Omental fat pad (tissue), 4 donors: ENCODE data around the gene MRC2. TPM values are rescaled to one million over a fixed set of nuclear protein-coding genes. Genes with fewer than 3 reads are reported as not detected.

Source experiments
- ATAC-seq: fragments of 150-250 bp; one replicate; pipeline ENCODE4 v1.9.1; 2016; ENCODE audit warnings: mild to moderate bottlenecking, moderate library complexity; ENCODE audit not compliant: low FRiP score
- DNase-seq: peaks from one replicate; pipeline ENCODE4 v3.0.0-alpha.2; 2019; ENCODE audit warnings: low spot score
- small RNA-seq: library from RNA; depleted of rRNA; stranded (forward); fragments of <200 nt; gene quantifications from one replicate; pipeline ENCODE3, GENCODE V24; 2016
- total RNA-seq, 4 donors: library from RNA; depleted of rRNA; stranded (reverse); fragments of >200 nt; gene quantifications; one replicate each; pipeline ENCODE4 v1.1.0, GENCODE V29; 2016
- TF ChIP-seq, protein P1 (sequence below), 3 donors: fragments of 450-650 bp; IDR thresholded peaks; one replicate each; pipeline ENCODE4 v1.5.1; 2016 to 2017; ENCODE audit warnings: antibody characterized with exemption in 3 of 3, mild to moderate bottlenecking in 3 of 3, moderate library complexity in 2 of 3

MRC2 gene
- total RNA-seq, 4 donors from 2014 or later: 21.3 to 82.4 (median 30.8) TPM

DNA sequence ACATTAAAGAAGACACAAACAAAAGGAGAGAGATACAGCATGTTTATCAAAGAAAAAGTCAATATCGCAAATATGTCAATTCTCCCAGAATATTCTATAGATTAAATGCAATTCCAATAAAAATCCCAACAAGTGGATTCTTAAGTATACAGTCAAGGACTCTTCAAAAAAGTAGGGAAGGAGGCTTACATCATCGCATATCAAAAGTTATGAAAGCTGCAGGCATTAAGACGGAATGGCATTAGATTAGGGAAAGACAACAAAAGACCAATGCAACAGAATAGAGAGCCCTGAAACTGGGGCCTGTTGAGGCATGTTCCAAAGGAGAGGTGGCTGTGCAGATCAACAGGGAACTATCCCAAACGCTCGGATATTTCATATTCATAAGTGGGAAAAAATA, 104.7 kb downstream of the MRC2 start:
- TF ChIP-seq, protein P1, sequence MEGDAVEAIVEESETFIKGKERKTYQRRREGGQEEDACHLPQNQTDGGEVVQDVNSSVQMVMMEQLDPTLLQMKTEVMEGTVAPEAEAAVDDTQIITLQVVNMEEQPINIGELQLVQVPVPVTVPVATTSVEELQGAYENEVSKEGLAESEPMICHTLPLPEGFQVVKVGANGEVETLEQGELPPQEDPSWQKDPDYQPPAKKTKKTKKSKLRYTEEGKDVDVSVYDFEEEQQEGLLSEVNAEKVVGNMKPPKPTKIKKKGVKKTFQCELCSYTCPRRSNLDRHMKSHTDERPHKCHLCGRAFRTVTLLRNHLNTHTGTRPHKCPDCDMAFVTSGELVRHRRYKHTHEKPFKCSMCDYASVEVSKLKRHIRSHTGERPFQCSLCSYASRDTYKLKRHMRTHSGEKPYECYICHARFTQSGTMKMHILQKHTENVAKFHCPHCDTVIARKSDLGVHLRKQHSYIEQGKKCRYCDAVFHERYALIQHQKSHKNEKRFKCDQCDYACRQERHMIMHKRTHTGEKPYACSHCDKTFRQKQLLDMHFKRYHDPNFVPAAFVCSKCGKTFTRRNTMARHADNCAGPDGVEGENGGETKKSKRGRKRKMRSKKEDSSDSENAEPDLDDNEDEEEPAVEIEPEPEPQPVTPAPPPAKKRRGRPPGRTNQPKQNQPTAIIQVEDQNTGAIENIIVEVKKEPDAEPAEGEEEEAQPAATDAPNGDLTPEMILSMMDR (IDR thresholded peaks at IDR 0.05): no peak
- ATAC-seq: no peak
- no peak for DNase-seq

DNA sequence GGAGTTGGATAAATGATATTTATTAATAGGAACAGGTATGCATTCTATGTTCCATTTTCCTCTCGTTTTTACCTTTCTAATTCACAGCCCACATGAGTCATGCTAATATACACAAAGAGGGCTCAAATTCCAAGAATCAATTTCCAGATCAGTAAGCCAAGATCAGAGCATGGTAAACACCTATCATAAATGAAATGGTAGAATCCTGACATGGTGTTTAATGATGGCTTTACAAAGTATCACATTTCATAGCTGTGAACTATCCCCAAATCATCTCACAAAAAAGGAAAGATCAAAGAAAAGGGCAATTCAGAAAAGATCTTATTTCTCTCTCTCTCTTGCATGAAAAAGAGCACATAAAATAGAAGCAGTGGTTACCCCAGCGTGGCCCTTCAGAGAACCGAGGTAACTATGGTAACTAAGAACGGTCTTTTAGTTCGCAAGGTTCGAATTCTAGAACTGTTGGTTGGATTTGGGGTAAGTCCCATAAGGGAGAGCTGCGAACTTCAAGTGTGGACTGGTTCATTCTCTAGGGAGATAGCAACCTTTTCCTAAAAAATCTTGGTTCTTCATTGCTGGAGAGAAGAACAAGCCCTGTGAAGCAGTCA, 107.7 kb downstream of the MRC2 start:
- DNase-seq: no peak
- TF ChIP-seq, protein P1 (IDR thresholded peaks at IDR 0.05): no peak
- no peak for ATAC-seq

DNA sequence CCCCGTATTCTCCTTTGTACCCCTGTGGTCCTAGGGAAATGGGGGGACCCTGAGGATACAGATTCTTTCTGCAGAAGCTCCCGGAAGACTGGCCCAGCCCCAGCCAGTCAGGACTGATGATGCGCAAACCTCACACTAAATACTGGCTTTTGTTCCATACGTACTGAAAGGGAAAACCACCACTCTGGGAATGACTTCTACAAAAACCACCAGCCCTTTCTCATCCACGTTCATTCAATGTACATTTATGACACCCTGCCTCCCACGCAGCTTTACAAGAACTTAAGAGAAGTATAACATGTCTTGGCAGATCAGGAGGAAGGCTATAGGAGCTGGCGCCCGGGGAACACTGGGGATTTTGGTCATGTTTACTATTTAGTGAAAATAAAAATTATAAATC, 110.0 kb downstream of the MRC2 start:
- DNase-seq: no peak
- ATAC-seq: no peak
- TF ChIP-seq, protein P1 (IDR thresholded peaks at IDR 0.05): no peak

DNA sequence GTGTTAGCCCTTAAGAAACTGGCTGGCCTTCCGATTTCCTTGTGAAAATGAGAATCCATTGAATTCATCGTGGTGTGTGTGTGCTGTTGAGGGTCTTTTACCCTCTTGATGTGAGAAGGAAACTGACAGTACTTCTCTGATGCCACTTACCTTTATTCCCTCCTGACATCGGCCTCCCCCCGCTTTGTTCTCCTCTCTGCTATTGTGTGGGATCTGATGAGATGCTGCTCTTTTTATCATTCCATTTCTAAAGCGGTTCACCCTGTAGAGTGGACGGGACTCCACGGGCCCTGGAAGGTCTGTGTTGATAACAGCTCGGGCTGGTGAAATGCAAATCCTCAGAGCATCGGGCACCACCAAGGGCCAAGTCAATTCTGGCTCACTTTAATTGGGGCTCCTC, 110.8 kb downstream of the MRC2 start:
- DNase-seq: no peak

DNA sequence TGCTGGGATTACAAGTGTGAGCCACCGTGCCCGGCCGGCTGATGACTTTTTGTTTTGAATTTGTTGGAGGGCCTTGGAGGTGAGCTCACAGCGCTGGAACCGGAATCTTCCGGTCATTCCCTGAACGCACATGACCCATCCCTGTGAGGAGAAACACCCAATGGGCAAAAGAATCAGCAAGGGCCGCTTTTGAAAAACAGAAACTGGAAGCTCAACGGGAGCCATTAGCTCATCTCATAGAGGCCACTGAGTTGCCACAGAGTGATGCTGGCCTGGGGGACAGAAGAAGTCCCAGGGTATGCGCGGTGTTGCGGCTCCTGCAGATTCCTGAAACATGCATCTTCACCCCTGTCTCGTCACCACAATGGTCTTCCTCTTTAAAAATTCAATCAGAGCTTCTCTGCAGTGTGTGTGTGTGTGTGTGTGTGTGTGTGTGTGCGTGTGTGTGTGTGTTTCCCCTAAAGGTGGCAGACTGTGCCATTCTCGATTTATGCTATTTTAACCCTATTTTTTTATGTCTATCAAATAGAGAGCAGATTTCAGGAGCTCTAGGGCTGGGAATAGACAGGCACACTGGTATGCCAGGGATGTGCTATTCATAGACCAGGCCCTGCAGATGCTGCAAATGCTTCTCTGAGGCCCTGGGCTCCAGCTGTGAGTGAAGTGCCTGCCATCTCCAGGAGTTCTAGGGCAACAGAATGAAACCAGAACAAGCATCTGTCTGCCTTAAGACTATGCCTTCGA, 112.3 kb downstream of the MRC2 start:
- DNase-seq (no peak), ATAC-seq (no peak)

More for the DNA sequence above, 110.8 kb downstream of the MRC2 start:
- no peak for ATAC-seq
- TF ChIP-seq, protein P1 (IDR thresholded peaks at IDR 0.05): no peak

DNA sequence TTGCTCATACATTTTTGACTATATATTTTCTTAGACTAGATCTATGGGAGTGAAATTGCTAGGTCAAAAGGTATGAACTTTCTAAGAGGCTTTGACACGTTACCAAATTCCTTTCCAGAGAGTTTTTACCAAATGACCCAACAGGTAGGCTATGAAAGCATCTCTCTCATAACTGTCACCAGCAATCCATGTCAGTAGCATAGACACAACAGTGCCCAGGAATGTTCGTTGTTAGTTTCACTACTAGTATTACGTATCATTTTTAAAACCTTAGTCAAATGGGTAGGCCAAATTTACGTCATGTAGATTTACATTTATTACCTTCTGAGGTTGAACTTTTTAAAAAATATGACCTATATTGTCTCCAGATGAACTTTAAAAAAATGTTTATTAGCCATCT, 113.8 kb downstream of the MRC2 start:
- ATAC-seq (no peak), DNase-seq (no peak)
- TF ChIP-seq, protein P1 (IDR thresholded peaks at IDR 0.05): no peak

More for the DNA sequence above, 112.3 kb downstream of the MRC2 start:
- TF ChIP-seq, protein P1 (IDR thresholded peaks at IDR 0.05): no peak

Small RNA genes lying within 50 kb of the gene (small RNA-seq; reads per million reads assigned to genes)
- gene RF00019: not detected
- gene RNU6-446P: not detected

Other genes with a start within 250 kb of the MRC2 start
- gene EFCAB3, start 247.1 kb upstream of the MRC2 start, total RNA-seq: not detected
- 10 to 100 TPM; 11.9 to 15.9 (median 14.2) TPM for gene METTL2A, start 203.8 kb upstream of the MRC2 start, total RNA-seq
- 10 to 100 TPM; 28.2 to 40.2 (median 35.1) TPM for gene TLK2, start 148.8 kb upstream of the MRC2 start, total RNA-seq
- gene MARCHF10, start 180.6 kb downstream of the MRC2 start, total RNA-seq: under 1 TPM in 1 of 4 donors, not detected in 3; 0.28 TPM